ENCODE measurements around the gene TRAF5.
A peak's percentile ranks its signal among the peaks of the same experiment; 100 is the strongest.
"Not testable (repeated sequence)": the region's sequence is repeated elsewhere in the genome, so short reads cannot be mapped to it uniquely, and the experiment has no call there.

Gene TRAF5

DNA sequence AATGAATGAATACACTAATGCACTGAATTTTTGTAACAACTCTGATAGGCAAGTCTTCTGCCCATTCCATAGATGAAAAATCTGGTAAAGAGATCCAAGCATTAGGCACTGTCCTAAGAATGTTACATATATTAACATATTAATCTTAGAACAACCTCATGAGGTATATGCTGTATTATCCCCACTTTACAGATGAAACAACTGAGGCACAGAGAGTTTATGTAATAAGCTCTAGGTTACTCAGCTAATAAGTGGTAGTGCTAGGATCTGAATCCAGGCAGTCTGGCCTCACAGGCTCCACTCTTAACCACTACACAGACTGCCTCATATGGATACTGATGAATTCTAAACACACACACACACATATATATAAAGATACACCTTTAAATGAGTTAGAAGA is 52.8 kb downstream of the TRAF5 start:
- DNase-seq: no peak

DNA sequence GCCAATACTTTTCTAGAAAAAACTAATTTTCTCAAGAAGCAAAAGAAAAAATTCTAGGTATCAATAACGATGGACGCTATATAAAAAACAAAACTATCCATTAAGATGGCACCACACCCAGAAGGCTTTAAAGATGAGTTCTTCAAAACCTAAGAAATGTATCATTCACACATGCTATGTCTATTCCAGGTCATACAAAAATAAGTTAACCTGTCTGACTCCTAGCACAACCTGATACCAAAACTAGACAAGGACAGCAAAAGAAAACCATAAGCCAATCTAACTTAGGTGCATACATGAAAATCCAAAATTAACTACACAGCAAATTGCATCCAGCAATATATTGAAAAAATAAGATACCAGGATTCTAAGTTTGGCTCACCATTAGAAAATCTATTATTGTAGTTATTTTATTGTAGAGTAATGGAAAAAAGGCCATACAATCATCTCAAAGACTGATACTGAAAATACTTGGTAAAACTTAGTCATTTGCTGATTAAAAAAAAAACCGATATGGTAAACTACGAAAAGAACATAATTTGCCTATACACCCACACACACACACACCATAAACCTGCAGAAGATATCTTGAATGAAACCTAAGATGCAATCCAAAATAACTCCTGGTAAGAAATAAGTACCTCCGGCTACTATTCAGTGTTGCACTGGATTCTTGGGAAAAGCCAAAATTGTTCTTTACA is 55.0 kb downstream of the TRAF5 start:
- DNase-seq: no peak

GRCh38 chr1:211382182-211382713 is 55.6 kb downstream of the TRAF5 start:
- no peak for DNase-seq

DNA sequence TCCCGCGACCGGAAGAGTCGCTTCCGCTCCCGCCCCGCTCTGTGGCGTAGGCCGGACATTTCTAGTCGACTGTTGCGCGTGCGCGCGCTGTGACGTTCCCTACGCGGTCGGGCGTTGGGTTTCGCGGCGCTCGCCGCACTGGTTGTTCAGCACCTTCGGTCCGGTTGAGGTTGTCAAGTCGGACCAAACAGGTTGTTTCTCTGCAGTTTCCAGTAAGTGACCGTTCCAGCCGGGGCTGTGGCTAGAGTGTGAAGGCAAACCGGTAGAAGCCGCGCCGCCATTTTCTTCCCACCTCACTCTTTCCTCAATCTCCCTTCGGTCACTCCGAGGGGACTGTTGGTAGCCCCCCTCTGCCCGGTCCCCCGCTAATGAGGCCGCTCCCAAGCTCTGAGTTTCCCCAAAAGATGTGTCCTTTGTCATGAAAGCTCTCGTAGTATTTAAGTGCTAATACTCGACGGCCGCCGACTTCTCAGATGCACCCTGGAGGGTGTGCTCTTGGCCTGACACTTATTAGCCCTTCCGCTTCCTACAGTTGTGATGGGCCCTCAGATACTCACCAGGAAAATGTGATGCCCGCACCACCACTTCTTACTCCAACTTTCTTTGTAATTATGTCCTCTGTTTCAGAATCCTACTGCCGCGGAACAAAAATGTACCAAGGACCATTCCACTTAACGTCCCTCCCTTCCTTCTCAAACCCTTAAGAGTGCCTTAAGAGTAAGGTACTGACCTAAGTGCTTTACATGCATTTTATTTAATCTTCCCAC is 56.3 kb downstream of the TRAF5 start:
- DNase-seq: peak; percentile 49

GRCh38 chr1:211384524-211384923 is 57.9 kb downstream of the TRAF5 start:
- DNase-seq: no peak

DNA sequence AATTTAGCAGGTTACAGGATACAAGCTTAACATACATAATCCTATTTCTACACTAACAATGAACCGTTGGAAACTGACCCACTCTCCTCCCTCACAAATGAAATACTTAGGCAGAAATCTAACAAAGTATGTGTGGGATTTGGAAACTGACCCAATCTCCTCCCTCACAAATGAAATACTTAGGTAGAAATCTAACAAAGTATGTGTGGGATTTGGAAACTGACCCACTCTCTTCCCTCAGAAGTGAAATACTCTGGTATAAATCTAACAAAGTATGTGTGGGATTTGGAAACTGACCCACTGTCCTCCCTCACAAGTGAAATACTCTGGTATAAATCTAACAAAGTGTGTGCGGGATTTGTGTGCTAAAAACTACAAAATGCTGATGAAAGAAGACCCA is 60.3 kb downstream of the TRAF5 start:
- no peak for DNase-seq

DNA sequence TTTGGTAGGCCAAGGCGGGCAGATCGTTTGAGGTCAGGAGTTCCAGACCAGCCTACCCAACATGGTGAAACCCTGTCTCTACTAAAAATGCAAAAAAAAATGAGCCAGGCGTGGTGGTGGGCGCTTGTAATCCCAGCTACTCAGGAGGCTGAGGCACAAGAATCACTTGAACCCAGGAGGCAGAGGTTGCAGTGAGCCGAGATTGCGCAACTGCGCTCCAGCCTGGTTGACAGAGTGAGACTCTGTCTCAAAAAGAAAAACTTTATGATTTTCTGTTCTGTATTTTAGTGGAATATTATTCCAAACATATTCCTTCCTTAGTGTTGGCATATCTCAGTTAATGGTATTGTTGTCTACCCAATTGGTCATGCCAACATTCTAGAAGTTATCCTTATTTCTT is 64.2 kb downstream of the TRAF5 start:
- not testable (repeated sequence) for DNase-seq

GRCh38 chr1:211393203-211393602 is 66.6 kb downstream of the TRAF5 start:
- no peak for DNase-seq

DNA sequence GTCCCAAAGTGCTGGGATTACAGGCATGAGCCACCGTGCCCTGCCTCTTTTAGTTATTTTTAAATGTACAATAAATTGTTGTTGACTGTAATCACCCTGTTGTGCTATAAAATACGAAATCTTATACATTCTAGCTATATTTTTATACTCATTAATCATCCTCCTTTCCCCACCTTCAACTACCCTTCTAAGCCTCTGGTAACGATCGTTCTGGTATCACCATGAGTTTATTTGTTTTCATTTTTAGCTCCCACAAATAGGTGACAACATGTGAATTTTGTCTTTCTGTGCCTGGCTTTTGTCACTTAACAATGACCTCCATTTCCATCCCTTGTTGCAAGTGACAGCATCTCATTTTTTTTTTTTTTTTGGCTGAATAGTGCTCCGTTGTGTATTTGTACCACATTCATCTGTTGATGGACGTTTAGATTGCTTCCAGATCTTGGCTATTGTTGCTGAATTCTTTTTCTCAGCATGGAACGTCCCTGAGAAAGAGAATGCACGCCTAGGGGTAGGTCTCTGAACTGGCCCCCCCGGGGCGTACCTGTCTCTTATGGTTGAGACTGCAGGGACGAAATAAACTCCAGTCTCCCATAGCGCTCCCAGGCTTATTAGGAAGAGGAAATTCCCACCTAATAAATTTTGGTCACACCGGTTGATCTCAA is 71.8 kb downstream of the TRAF5 start:
- DNase-seq: not testable (repeated sequence)

DNA sequence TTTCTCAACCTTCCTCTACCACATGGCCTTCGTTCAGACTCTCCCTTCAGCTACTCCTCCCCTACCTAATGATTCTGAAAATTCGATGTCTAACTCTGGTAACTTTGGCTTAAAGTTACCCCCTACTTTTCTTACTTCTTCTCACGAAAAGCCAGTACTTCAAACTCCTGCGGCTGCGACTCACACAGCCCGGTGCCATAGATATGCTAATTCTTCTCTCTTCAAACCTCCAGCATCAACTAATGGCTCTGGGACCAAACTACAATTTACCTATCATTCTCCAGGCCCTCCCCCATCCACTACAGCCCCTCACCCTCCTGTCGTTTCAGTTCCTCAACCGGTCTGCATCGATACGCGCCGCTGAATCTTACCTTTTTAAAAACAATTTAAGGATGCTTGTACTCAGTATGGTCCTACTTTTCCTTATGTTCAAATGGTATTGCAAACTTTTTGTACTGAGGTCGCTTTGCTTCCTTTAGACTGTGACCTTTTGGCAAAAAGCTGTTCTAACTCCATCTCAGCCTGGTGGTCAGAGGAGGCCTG is 73.3 kb downstream of the TRAF5 start:
- DNase-seq: not testable (repeated sequence)

DNA sequence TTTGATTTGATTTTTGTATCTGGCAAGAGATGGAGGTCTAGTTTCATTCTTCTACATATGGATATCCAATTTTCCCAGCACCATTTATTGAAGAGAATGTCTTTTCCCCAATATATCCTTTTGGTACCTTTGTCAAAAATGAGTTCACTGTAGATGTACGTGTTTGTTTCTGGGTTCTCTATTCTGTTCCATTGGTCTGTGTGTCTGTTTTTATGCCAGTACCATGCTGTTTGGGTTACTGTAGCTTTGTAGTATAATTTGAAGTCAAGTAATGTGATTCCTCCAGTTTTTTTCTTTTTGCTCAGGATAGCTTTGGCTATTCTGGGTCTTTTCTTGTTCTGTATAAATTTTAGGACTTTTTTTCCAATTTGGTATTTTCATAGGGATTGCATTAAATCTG is 75.1 kb downstream of the TRAF5 start:
- DNase-seq: not testable (repeated sequence)

DNA sequence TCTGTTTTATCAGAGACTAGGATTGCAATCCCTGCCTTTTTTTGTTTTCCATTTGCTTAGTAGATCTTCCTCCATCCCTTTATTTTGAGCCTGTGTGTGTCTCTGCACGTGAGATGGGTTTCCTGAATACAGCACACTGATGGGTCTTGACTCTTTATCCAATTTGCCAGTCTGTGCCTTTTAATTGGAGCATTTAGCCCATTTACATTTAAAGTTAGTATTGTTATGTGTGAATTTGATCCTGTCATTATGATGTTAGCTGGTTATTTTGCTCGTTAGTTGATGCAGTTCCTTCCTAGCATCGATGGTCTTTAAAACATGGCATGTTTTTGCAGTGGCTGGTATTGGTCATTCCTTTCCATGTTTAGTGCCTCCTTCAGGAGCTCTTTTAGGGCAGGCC is 79.5 kb downstream of the TRAF5 start:
- not testable (repeated sequence) for DNase-seq

DNA sequence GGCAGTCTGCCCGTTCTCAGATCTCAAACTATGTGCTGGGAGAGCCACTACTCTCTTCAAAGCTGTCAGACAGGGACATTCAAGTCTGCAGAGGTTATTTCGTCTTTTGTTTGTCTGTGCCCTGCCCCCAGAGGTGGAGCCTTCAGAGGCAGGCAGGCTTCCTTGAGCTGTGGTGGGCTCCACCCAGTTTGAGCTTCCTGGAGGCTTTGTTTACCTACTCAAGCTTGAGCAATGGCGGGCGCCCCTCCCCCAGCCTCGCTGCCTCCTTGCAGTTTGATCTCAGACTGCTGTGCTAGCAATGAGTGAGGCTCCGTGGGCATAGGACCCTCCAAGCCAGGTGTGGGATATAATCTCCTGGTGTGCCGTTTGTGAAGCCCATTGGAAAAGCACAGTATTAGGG is 81.1 kb downstream of the TRAF5 start:
- DNase-seq: not testable (repeated sequence)

- no peak for DNase-seq
Measured at GRCh38 chr1:211411639-211412038, 85.0 kb downstream of the TRAF5 start.

GRCh38 chr1:211415700-211416099 is 89.1 kb downstream of the TRAF5 start:
- DNase-seq: no peak

GRCh38 chr1:211416246-211416627 is 89.6 kb downstream of the TRAF5 start:
- not testable (repeated sequence) for DNase-seq

- peak; percentile 31 for DNase-seq
Measured at GRCh38 chr1:211416628-211417323, 90.1 kb downstream of the TRAF5 start.

DNA sequence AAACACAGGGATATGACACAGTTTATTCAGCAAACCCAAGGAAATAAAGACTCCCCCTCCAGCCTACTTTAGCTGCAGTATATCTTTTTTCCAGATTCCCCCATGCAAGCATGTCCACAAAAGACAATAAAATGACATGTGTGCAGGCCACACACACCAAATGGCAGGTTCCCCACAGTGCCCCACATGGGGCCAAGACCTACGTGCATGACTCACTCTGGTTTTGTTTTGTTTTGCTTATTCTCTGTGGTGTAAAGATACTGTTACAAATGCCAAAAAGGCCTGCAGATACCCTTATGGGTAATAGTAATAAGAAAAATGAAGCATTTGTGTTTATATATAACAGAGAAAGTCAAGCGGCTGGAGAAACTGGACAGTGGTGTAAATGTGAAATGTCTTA is 93.8 kb downstream of the TRAF5 start:
- DNase-seq: no peak

DNA sequence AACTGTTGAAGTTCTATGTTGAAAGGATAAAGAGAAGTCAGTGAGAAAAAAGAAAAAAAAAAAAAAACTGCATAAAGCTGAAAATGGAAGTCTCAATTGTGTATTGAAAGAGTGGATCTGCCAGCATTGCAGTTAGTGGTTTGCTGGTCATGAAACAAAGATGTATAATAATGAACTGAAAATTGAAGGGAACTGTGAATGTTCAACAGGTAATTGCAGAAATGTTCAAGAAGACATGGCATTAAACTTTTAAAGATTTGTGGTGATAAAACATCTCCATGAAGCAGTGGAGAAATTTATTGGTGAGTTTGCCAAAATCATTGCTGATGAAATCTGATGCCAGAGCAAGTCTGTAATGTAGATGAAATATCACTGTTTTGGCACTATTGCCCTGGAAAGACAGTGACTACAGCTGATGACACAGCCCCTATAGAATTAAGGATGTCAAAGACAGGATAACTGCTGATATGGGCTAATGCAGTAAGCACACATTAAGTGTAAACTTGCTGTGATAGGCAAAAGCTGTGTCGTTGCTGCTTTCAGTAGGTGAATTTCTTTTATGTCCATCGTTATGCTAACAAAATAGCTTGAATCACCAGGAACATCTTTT is 94.3 kb downstream of the TRAF5 start:
- DNase-seq: no peak

GRCh38 chr1:211424018-211424417 is 97.4 kb downstream of the TRAF5 start:
- DNase-seq: no peak
